HG02623 (cell line): ENCODE data around the gene CEP112.

Source experiments
- ATAC-seq: cut with Tn5 transposase; IDR thresholded peaks from one replicate; pipeline ENCODE4 v1.9.1; 2021; ENCODE audit warnings: moderate library complexity; ENCODE audit not compliant: unreplicated experiment

CEP112 gene

DNA sequence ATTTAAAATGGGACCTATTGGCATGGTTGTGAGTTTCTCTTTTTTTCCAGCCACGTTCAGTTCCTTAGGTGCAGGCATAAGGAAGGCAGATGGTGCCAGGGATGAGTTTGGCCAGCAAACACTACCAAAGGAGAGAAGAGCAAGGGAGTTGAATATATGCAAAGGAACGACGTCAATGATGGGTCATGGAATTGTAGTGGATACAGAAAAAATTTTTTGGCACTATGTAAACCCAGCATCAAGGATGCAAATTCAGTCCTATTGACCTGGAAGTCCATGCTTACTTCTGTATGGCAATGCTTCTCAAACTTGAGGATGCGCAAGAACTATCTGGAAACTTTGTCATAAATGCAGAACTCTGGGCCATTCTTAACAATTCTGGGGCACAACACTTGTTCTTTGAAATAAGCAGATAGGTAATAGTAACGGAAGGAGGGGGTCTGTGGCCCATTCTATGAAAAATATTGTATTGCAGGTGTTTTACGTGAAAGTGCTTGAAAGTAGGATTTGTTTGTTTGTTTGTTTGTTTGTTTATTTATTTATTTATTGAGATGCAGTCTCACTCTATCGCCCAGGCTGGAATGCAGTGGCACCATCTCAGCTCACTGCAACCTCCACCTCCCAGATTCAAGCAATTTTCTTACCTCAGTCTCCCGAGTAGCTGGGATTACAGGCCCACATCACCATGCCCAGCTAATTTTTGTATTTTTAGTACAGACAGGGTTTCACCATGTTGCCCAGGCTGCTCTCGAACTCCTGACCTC lies 19.3 kb upstream of the CEP112 start:
- no peak for ATAC-seq

GRCh38 chr17:66210208-66210574 lies 18.3 kb upstream of the CEP112 start:
- ATAC-seq, result no peak

GRCh38 chr17:66207936-66208335 lies 16.0 kb upstream of the CEP112 start:
- no peak for ATAC-seq

DNA sequence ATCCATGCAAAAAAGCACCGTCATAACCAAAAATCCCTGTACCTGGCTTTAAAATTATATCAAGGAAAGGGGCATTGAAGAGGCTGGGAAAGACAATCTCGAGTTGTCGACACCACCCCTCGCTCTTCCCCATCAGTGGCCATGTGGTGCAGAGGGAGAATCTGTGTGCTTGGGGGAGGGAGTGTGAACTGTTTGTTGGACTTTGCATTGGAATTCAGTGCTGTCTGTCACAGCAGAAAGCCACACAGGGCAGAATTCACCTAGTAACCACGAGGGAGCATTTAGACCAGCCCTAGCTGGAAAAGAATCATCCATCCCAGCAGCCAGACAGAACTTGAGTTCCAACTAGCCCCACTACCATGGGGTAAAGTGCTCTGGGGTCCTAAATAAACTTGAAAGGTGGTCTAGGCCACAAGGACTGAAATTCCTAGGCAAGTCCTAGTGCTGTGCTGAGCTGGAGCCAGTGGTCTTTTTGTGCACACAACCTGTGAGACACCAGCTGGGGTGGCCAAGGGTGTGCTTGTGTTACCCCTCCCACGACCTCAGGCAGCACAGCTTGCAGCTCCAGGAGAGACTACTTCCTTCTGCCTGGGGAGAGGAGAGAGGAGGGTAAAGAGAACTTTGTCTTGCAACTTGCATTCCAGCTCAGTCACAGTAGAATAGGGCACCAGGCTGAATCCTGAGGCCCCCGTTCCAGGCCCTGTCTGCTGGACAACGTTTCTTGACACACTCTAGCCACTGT lies 11.5 kb upstream of the CEP112 start:
- no peak for ATAC-seq

DNA sequence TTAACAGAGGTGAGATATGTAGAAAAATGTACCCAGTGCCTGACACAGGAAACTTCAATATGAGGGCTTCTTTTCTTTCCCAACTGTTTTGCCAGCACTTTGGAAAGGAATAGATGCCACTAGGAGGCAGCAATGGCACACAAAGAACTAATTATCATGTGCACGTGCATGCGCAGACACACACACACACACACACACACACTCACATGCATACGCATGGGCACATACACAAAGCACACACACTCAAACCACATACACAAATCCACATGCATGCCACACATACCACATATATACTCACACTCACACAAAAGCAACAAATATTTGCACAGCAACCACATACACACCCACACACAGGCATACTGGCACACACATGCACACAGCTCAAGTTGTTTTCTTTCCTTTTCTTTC lies 8.8 kb upstream of the CEP112 start:
- ATAC-seq, result no peak

DNA sequence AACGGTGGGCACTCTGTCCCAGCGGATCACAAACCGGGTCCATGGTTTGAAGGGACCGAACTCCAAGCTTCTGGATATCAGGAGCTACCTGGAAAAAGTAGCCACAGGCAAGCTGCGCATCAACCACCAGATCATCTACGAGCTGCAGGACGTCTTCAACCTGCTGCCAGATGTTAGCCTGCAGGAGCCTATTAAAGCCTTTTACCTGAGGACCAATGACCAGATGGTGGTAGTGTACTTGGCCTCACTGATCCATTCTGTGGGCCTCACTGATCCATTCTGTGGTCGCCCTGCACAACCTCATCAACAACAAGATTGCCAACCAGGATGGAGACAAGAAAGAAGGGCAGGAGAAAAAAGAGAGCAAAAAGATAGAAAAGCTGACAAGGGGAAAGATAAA lies 6.3 kb upstream of the CEP112 start:
- ATAC-seq, result no peak

- no peak for ATAC-seq
Observed at GRCh38 chr17:66192378-66192687, 400 bp upstream of the CEP112 start.

DNA sequence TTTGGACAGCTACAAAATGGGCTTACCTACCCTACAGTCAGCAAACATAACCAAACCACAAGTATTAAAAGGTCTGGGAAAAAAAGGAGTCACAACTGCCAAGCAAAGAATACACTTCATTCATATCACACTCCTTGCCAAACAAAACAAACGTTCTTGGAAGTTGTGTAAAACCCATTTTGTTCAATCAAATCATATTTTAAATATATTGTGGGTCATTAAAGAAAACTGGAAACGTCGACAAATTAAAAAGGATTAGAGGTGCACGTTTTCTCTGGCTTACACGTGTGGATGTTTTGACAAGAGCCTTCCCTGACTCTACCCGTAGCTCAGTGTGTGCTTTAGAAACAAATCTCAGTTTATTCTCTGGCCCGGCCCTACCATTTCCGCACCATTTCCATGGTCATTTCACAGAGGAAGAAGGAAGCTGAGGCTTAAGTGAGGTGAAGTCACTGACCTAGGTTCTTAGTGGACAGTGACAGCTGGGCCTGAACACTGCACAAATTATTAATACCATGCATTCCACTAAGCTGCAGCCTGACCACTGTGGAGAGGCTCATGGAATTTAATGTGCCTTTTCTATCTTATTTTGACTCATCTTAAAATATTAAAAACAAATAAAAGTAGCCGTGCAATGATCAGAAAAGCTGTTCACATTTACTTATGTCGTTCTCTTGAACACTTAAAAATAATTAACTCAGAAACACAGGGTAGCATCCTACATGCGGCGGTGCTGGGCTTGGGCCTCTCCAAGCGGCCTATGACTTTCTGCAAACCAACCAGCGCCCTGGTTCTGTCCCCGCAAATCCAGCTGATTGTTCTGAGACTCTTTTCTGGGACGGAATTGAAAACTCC lies 968 bp downstream of the CEP112 start:
- ATAC-seq, result no peak

- no peak for ATAC-seq
Observed at GRCh38 chr17:66187718-66188117, 4.2 kb downstream of the CEP112 start.

DNA sequence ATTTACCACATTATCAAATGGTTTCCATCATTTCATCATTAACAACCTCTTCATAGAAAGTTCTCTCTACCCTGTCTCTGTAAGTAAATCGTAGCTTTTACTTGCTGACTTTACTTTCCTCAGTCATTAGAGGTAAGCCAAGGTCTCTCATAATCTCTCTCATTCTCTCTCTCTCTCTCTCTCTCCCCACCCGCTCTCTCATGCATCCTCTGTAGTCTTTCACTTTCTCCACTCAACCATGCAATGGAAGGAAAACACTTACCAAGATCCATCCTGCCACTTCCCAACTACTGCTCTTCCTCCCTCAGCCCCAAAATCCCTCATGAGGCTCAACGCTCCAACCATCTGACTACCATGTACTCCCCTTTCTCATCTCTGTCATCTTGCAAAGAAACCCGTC lies 6.1 kb downstream of the CEP112 start:
- no peak for ATAC-seq

GRCh38 chr17:66184392-66184791 lies 7.5 kb downstream of the CEP112 start:
- ATAC-seq, result no peak

- no peak for ATAC-seq
Observed at GRCh38 chr17:66183529-66183928, 8.4 kb downstream of the CEP112 start.

- ATAC-seq, result no peak
Observed at GRCh38 chr17:66178642-66179041, 13.3 kb downstream of the CEP112 start.

DNA sequence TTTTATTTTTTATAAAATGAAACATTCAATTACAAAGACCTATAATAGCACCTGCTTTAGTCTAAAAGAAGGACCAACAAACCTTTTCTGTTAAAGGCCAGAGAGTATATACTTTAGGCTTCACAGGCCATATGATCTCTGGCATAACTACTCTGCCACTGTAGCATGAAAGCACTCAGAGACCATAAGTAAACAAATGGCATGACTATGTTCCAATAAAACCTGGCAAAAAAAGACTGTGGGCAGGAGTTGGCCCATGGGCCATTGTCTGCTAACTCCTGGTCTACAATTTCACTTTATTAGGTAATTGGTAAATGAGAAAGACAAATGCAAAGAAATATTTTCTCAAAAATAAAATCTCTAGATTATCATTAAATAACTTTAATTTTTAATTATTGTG lies 14.9 kb downstream of the CEP112 start:
- no peak for ATAC-seq

- no peak for ATAC-seq
Observed at GRCh38 chr17:66175892-66176291, 16.0 kb downstream of the CEP112 start.

- no peak for ATAC-seq
Observed at GRCh38 chr17:66172691-66173223, 19.2 kb downstream of the CEP112 start.

- no peak for ATAC-seq
Observed at GRCh38 chr17:66172144-66172543, 19.8 kb downstream of the CEP112 start.

- no peak for ATAC-seq
Observed at GRCh38 chr17:66171692-66172091, 20.2 kb downstream of the CEP112 start.

GRCh38 chr17:66171172-66171571 lies 20.8 kb downstream of the CEP112 start:
- no peak for ATAC-seq

- ATAC-seq, result no peak
Observed at GRCh38 chr17:66169839-66170238, 22.1 kb downstream of the CEP112 start.

DNA sequence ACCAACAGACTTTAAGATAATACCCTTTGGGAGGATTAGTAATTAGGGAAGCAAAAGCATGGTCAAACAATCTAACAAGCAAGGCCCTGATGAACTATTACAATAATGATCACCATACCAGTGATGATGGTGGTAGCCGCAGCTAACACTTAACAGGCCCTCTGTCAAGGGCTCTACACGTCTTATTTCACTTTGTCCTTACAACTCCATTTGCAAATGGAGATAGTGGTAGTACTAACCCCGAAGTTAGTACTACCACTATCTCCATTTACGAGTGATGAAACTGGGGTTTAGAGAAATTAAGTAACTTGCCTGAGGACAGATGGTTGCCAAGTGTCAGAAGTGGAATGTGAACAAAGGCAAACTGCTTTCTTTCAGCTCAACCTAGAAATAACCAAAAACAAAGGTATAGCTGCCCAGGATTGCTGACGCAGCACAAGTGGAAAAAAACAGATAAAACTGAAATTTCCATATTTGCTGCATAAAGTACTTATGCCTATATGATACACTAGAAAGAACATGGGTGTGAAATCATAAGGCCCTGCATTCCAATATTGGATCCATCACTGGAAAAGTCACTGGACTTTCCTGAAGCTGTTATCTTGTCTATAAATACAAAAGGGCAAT lies 24.6 kb downstream of the CEP112 start:
- ATAC-seq, result no peak
